Colon (tissue), 2 donors: Measurements from ENCODE around the gene SRMS.

ENCODE experiments used
- FAIRE-seq: peaks from 2 replicates; lab custom pipeline; 2012; peaks lifted over from hg19 to GRCh38; lab: Jason Lieb, UNC
- donor health status: control.
- donor health status: control.

Gene SRMS

GRCh38 chr20:63538204-63539091 is 9.1 kb downstream of the SRMS start:
- no peak for FAIRE-seq

DNA sequence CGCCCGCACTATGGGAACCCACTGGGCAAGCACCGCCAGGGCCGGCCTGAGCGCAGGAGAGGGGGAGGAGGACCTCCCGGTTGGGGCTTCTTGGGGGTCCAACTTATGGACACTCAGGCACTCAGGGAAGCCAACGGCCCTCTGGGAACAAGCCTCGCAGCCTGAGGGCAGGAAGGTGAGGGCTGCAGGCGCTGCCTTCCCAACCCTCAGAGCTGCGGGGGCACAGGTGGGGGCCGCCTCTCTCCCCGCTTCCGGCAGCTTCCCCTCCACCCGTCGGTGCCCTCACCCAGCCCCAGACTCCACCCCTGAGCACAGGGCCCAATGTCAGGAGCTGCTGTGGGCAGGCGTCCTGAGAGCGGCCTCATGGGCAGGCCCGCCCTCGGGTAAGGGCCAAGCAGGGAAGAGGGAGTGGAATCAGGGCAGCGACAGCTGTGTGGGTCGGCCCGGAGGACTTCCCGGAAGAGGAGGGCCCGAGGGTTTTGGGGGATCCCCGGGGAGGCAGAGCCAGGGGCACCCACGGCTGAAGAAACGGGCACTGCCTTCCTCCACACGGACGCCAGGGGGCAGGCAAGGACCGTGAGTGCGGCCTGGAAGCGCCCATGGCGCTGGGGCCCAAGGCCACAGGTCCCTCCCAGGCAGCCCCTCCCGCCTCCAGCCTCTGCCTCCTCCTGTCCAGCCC is 9.9 kb downstream of the SRMS start:
- FAIRE-seq = peak; percentile 53

DNA sequence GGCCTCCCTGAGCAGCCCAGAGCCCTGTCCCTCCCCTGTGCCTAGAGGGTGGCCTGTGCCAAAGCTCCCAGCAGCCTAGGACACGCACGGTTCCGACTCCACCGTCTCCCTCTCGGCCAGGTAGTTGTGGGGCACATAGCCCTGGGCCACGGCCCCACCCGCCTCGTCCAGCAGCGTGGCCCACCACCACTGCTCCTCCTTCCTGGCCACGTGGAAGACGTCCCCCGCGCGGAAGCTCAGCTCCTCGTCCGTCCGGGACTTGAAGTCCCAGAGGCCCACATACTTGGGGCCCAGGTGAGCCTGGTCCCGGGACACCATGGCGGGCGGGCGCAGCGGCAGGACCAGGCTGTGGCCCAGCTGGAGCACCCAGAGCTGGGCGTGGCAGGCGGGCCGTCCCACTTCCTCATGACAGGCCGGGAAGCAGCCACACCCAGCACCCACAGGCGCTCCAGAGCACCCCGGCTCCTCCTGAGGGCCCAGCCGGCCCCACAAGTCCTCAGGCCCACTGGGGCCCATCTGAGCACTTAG is 10.5 kb downstream of the SRMS start, which contains the start of gene PTK6:
PTK6 (minus strand) TSS at position 380 of the 528 bp plus-strand sequence; CDS start at position 318, 62 bp downstream.
- no peak for FAIRE-seq

DNA sequence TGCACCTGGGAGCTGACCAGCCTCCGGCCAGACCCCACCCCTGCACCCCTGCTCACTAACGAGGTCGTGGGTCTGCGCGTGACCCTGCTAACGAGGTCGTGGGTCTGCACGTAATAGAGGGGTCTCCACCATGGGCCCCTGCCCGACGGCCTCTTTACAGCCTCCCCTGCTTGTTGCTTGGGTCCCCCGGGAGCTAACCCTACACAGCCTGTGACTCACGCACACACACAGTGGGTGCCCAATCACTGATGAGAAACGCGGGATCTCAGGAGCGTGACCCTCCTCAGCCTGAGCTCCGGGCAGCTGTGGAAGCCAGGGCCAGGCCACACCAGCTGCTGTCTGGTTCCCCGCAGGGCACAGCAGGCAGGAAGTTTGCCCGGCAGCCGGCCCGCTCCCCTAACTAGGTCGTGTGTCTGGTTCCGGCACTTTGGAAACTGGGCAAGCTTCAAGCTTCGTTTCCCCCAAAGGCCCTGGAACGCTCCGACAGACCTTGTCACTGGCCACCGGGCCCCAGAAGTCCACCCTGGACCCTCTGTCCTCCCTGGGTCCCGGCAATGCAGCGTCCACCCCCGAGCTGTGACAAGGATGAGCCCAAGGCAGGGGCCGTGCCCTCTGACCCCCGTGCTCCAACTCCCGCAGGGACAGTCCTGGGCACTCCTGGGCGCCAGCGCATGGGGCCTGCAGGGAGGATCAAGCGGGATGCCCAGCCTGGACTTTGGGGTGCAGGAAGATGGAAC is 11.1 kb downstream of the SRMS start:
- FAIRE-seq = no peak

DNA sequence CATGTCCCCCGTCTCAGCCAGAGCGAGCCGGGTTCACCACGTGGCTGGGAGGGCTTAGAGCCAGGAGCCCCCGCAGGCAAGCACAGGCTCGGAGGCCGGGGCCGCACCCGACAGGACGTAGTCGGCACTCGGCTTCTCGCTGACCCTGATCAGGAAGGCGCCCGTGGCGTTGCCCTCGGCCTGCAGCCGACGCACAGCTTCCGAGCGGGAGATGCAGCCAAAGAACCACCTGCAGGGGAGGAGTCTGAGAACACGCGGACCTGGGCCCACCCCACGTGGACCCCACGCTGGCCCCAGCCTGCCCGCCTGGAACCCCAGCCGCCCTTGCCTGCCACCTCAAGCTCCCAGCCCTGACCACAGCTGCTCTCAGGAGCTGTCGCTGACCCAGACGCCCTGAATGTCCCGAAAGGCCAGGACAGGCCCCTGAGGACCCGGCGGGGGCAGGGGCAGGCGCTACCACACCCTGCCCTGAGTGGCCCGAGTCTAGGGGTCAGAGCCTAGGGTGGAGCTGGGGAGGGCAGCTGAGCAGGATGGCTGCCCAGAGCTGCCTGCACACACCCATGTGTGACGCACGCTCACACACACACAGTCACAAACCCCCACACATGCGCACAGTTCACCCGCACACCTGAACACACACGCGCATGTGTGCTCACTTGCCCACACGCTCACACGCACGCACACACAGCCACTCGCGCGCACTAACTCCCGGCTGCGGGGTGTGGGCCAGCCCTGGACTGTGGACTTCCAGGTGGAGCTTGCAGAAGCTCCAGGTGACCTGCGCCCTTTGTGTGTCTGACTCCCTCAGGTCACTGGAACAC is 12.5 kb downstream of the SRMS start:
- FAIRE-seq = no peak

DNA sequence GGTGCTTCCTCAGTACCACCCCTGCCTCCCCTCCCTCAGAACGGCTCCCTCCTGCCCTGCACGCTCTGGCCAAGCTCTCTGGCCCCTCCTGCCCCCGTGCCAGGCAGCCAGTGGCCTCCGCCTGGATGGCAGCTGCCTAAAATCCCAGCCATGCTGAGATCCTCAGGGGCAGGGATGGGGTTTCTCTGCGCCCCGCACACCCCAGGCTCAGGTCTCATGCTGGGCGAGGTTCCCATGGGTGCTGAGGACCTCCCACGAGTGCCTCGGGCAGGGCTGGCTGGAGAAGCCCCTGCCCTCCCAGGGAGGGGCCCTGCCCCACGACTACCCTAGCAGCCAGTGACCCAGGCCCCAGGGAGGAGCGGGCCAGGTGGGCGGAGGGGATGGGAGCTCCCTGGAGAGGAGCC is 13.1 kb downstream of the SRMS start:
- FAIRE-seq = no peak

- FAIRE-seq = no peak
These were observed 13.6 kb downstream of the SRMS start for GRCh38 chr20:63533871-63534393.

DNA sequence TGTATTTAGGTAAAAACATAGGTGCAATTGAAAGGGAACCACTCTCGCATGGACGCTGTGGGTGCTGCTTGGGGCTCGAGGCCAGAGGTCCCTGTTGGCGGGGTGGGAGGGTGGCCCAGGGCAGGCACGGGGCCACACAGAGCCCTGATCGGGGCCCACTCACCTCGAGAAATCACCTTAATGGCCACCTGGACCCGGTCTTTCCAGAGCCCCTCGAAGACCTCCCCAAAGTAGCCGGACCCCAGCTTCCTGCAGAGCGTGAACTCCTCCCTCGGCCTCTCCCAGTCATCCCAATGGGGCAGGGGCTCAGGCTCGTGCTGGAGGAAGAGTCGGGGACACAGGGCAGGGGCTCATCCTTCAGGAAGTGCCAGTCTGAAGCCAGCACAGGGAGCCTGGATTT is 14.2 kb downstream of the SRMS start:
- no peak for FAIRE-seq

DNA sequence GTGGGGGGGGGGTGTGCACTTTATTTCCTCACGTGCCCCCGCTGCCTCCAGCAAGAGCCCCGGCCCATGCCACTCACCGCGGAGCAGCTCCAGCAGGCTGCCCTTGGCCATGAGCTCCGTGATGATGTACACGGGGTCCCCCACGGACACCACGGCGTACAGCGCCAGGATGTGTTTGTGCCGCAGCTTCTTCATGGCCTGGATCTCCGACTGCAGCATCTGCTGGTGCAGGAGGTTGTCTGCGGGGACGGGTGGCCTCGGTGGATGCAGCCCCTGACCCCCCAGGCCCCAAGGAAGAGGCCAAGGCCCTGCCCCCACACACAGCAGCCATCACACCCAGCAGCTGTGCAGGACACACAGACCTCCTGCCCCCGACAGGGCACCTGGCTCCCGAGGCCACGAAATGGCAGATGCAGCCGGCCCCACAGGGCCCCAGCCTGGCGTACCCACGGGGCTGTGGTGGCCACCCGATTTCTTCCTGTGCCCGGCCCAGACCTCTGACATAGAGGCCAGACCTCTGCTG is 15.0 kb downstream of the SRMS start:
- no peak for FAIRE-seq

GRCh38 chr20:63531686-63532448 is 15.7 kb downstream of the SRMS start:
- no peak for FAIRE-seq

- FAIRE-seq = no peak
These were observed 16.8 kb downstream of the SRMS start for GRCh38 chr20:63530788-63531160.

DNA sequence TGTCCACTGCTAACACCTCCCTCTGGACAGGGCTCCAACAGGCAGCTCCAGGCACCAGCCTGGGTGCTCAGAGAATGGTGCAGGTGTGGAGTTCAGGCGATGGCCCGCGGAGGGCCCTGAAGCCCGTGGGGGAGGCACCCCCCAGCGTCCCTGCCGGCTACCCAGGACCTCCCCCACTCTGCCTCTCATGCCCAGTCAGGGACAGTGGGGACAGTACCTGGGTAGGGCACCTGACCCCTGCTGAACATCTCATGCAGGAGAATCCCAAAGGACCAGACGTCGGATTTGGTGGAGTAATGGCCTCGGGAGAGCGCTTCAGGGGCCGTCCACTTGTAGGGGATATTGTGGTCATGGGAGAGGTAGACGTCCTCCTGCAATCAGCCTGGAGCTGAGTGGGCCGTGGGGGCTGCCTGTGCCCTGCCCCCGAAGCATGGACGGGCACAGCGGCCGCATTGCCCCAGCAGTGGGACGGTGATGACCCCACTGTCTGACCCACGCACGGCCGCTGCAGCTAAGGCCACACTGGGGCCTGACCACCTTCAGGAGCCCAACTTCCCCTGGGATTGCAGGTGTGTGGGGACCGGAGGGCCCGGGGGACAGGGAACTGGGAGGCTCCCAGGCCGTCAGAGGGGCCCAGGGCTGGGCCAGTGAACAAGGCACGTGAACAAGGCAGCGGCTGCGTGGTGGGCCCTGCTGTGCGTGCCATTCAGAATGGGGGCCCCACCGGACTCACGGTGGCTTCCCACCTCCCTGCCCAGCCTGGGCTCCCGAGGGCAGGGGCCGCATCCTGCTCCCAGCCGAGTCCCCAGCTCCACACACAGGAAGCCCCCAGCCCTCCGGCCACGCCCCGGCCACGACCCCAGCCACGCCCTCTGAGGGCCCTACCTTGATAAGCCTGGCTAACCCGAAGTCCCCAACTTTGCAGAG is 17.4 kb downstream of the SRMS start:
- no peak for FAIRE-seq

GRCh38 chr20:63529180-63529860 is 18.2 kb downstream of the SRMS start:
- no peak for FAIRE-seq

DNA sequence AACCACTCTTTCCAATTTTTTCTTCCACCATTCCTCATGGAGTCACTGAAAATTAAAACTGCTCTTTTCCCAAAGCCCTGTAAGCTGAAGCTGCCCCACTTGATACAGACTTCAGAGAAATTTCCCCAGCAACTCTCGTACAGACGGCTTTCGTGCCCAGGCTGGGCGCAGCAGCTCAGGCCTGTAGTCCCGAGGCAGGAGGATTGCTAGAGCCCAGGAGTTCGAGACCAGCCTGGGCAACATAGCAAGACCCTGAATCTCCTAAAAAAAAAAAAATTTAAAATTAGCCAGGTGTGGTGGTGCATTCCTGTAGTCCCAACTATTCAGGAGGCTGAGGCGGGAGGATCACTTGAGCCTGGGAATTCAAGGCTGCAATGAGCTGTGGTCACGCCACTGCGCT is 20.4 kb downstream of the SRMS start:
- no peak for FAIRE-seq

- no peak for FAIRE-seq
These were observed 21.6 kb downstream of the SRMS start for GRCh38 chr20:63525971-63526370.

DNA sequence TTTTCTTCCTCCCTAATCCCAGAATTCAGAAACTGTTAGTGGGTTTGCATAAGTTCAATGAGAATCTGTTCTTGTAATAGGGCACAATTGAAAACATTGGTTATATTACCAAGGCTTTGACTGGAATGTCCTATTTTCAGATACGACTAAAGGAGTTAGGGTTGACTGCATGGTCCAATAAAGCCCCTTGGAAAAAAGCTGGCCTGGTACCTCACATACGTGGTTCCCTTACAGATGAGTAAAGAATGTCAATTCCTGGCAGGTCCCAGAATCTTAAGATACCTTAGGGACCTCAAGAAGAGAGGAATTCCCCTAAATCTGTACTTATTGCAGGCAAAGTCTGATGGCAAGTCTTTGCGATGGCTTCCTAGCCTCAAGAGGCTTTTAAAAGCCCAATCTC is 22.4 kb downstream of the SRMS start:
- FAIRE-seq = no peak

- no peak for FAIRE-seq
These were observed 24.5 kb downstream of the SRMS start for GRCh38 chr20:63522981-63523611.
